MM.1S (cell line): ENCODE results near the gene RASAL1.

Source experiments
- DNase-seq: peaks from one replicate; pipeline ENCODE4 v3.0.0-alpha.2; 2015
- H2AFZ ChIP-seq: fragments of 300-600 bp; sonication (generic); 2 replicates; pipeline ENCODE4 v1.6.0; 2016; ENCODE audit warnings: antibody characterized with exemption, low read length
- H3F3A ChIP-seq: fragments of 300-600 bp; sonication (generic); 2 replicates; pipeline ENCODE4 v1.6.1; 2016; ENCODE audit warnings: mild to moderate bottlenecking, antibody characterized with exemption, low read length, moderate library complexity, mixed read lengths; ENCODE audit not compliant: insufficient read depth
- H3K27ac ChIP-seq: fragments of 300-600 bp; sonication (generic); 2 replicates; pipeline ENCODE4 v1.5.1; 2016; ENCODE audit warnings: mild to moderate bottlenecking, low read length
- H3K27me3 ChIP-seq: fragments of 300-600 bp; sonication (generic); replicated peaks from 2 replicates; pipeline ENCODE4 v1.6.0; 2016; ENCODE audit warnings: low read length; ENCODE audit not compliant: insufficient read depth
- H3K36me3 ChIP-seq: fragments of 300-600 bp; sonication (generic); replicated peaks from 2 replicates; pipeline ENCODE4 v1.6.1; 2016; ENCODE audit warnings: mild to moderate bottlenecking, low read length, mixed read lengths; ENCODE audit not compliant: insufficient read depth
- H3K4me1 ChIP-seq: fragments of 300-600 bp; sonication (generic); 2 replicates; pipeline ENCODE4 v1.6.1; 2016; ENCODE audit warnings: low read length, mixed read lengths
- H3K4me2 ChIP-seq: fragments of 300-600 bp; sonication (generic); 2 replicates; pipeline ENCODE4 v1.6.0; 2016; ENCODE audit warnings: low read depth, low read length
- H3K4me3 ChIP-seq: fragments of 300-600 bp; sonication (generic); 2 replicates; pipeline ENCODE4 v1.5.1; 2016; ENCODE audit warnings: low read length, mixed read lengths
- H3K79me2 ChIP-seq: fragments of 300-600 bp; sonication (generic); 2 replicates; pipeline ENCODE4 v1.6.1; 2016; ENCODE audit warnings: mixed run types, low read length, mixed read lengths
- H3K9ac ChIP-seq: fragments of 300-600 bp; sonication (generic); 2 replicates; pipeline ENCODE4 v1.6.1; 2016; ENCODE audit warnings: low read length, mixed read lengths
- H3K9me2 ChIP-seq: fragments of 300-600 bp; sonication (generic); replicated peaks from 2 replicates; pipeline ENCODE4 v1.6.1; 2016; ENCODE audit warnings: mild to moderate bottlenecking, low read length, mixed read lengths; ENCODE audit not compliant: insufficient read depth
- H3K9me3 ChIP-seq: fragments of 300-600 bp; sonication (generic); replicated peaks from 2 replicates; pipeline ENCODE4 v1.6.1; 2016; ENCODE audit warnings: mild to moderate bottlenecking, low read length, mixed read lengths; ENCODE audit not compliant: insufficient read depth
- H4K20me1 ChIP-seq: fragments of 300-600 bp; sonication (generic); 2 replicates; pipeline ENCODE4 v1.6.1; 2016; ENCODE audit warnings: mild to moderate bottlenecking, low read length, moderate library complexity, mixed read lengths; ENCODE audit not compliant: insufficient read depth
- CTCF ChIP-seq: fragments of 300-600 bp; sonication (generic); IDR thresholded peaks from 2 replicates; pipeline ENCODE4 v1.5.1; 2016; ENCODE audit warnings: antibody characterized with exemption, low read length, mixed read lengths
- EZH2 ChIP-seq: fragments of 300-600 bp; sonication (generic); optimal IDR thresholded peaks from 2 replicates; pipeline ENCODE3; 2017; ENCODE audit warnings: low read depth, mild to moderate bottlenecking, antibody characterized with exemption, low read length, mixed read lengths
- EZH2phosphoT487 ChIP-seq: fragments of 300-600 bp; sonication (generic); IDR thresholded peaks from 2 replicates; pipeline ENCODE4 v1.6.1; 2018; ENCODE audit warnings: antibody characterized with exemption, low read length

The RASAL1 gene

DNA sequence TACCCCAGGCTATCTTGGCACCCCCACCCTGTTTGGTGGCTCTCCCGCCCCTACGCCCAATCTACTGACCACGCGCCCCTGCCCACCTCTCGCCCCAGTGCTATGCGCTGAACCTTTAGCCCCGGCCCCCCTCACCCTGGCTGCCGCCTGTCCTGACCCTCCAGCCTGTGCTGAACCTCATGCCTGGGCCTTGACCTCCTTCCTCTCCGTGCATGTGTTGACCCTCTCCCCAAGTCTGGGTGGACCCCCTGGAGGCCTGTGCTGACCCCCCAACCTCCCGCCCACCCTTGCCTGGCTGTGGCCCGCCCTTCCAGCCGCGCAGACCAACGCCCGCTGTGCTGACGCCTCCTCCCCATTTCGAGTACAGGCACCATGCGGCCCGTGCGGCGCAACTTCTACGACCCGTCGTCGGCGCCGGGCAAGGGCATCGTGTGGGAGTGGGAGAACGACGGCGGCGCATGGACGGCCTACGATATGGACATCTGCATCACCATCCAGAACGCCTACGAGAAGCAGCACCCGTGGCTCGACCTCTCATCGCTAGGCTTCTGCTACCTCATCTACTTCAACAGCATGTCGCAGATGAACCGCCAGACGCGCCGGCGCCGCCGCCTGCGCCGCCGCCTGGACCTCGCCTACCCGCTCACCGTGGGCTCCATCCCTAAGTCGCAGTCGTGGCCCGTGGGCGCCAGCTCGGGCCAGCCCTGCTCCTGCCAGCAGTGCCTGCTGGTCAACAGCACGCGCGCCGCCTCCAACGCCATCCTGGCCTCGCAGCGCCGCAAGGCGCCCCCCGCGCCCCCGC lies 58.3 kb downstream of the RASAL1 start:
- DNase-seq: no peak
- Histone ChIP-seq H3K79me2 (no peaks in the 10 kb centered on the region), H3K27ac (no peak overlapping the region), H3K9me3 (no peaks in the 10 kb centered on the region), H4K20me1 (no peaks in the 10 kb centered on the region), H3K4me2 (no peak overlapping the region), H3K36me3 (no peaks in the 10 kb centered on the region), H3F3A (no peaks in the 10 kb centered on the region), H3K4me1 (no peaks in the 10 kb centered on the region), H3K9ac (no peak overlapping the region), H3K9me2 (no peaks in the 10 kb centered on the region), H3K4me3 (no peak overlapping the region), H2AFZ (no peak overlapping the region), H3K27me3 (no peaks in the 10 kb centered on the region)
- TF ChIP-seq CTCF (no peak), EZH2 (no peak), EZH2phosphoT487 (no peak)

DNA sequence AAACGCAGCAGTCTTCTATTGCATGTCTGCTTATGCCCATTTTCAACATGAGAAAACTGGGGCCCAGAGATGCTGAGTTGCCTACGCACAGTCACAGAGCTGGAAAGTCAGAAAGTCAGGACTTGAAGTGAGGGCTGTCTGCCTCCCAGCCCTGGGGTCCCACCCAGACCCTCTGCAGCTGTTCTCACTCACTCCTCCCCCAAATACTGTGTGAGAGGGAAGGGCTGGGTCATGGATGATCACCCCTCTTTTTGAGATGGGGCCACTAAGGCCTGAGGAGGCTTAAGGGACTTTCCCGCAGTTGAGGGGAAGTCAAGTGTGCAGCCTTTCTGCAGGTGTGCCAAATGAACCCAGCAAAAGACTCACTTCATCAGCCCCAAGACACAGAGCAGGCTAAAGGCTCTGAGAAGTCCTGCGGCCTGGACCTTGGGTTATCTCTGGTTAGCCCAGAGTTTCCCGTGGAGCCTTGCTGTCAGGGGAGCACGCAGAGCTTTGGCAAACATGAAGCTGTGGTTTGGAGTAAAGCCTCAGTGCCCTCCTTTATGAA lies 60.4 kb downstream of the RASAL1 start:
- Histone ChIP-seq H3K9ac (no peak overlapping the region), H3F3A (no peaks in the 10 kb centered on the region), H2AFZ (no peak overlapping the region), H3K9me3 (no peaks in the 10 kb centered on the region), H3K79me2 (no peaks in the 10 kb centered on the region), H3K4me2 (no peak overlapping the region), H3K27ac (peak overlapping the region; percentile 23; the same call in 1 of the 2 replicates), H3K9me2 (no peaks in the 10 kb centered on the region), H4K20me1 (no peaks in the 10 kb centered on the region), H3K27me3 (no peaks in the 10 kb centered on the region), H3K4me3 (no peak overlapping the region), H3K36me3 (no peaks in the 10 kb centered on the region), H3K4me1 (no peaks in the 10 kb centered on the region)
- TF ChIP-seq EZH2 (no peak), EZH2phosphoT487 (no peak), CTCF (no peak)
- peak; percentile 36 for DNase-seq

GRCh38 chr12:113073586-113073985 lies 62.0 kb downstream of the RASAL1 start:
- Histone ChIP-seq H3K9me3 (no peaks in the 10 kb centered on the region), H4K20me1 (no peaks in the 10 kb centered on the region), H3K27ac (no peak overlapping the region), H3K36me3 (no peaks in the 10 kb centered on the region), H3K4me3 (no peak overlapping the region), H3K79me2 (no peaks in the 10 kb centered on the region), H3K4me1 (no peaks in the 10 kb centered on the region), H3K27me3 (no peaks in the 10 kb centered on the region), H3K9ac (no peak overlapping the region), H3K9me2 (no peaks in the 10 kb centered on the region), H3K4me2 (no peak overlapping the region), H2AFZ (no peak overlapping the region), H3F3A (no peaks in the 10 kb centered on the region)
- TF ChIP-seq EZH2 (no peak), CTCF (no peak), EZH2phosphoT487 (no peak)
- DNase-seq: no peak
